ENCODE measurements around the gene THRB.
"Not testable (repeated sequence)": the region's sequence is repeated elsewhere in the genome, so short reads cannot be mapped to it uniquely, and the experiment has no call there.

The THRB gene

GRCh38 chr3:24133436-24133835, 361.2 kb downstream of the THRB start:
- no peak for DNase-seq

GRCh38 chr3:24129549-24129948, 365.1 kb downstream of the THRB start:
- no peak for DNase-seq

- no peak for DNase-seq
Measured at GRCh38 chr3:24128199-24129005, 366.2 kb downstream of the THRB start.

GRCh38 chr3:24123596-24123995, 371.1 kb downstream of the THRB start:
- no peak for DNase-seq

- DNase-seq = no peak
Measured at GRCh38 chr3:24120434-24120833, 374.2 kb downstream of the THRB start.

GRCh38 chr3:24119321-24119751, 375.3 kb downstream of the THRB start:
- DNase-seq = no peak

- DNase-seq = no peak
Measured at GRCh38 chr3:24117508-24117907, 377.1 kb downstream of the THRB start.

GRCh38 chr3:24111711-24112110, 382.9 kb downstream of the THRB start:
- no peak for DNase-seq

GRCh38 chr3:24110051-24110450, 384.6 kb downstream of the THRB start:
- DNase-seq = no peak

- no peak for DNase-seq
Measured at GRCh38 chr3:24101676-24102168, 392.9 kb downstream of the THRB start.

- no peak for DNase-seq
Measured at GRCh38 chr3:24100696-24101402, 393.8 kb downstream of the THRB start.

GRCh38 chr3:24096695-24097290, 397.9 kb downstream of the THRB start:
- DNase-seq = no peak

- DNase-seq = no peak
Measured at GRCh38 chr3:24096271-24096670, 398.4 kb downstream of the THRB start.

- DNase-seq = not testable (repeated sequence)
Measured at GRCh38 chr3:24094818-24095217, 399.8 kb downstream of the THRB start.

GRCh38 chr3:24088782-24089181, 405.9 kb downstream of the THRB start:
- no peak for DNase-seq

- no peak for DNase-seq
Measured at GRCh38 chr3:24087469-24087868, 407.2 kb downstream of the THRB start.

GRCh38 chr3:24086617-24087404, 407.8 kb downstream of the THRB start:
- no peak for DNase-seq

- DNase-seq = no peak
Measured at GRCh38 chr3:24086206-24086605, 408.4 kb downstream of the THRB start.

- no peak for DNase-seq
Measured at GRCh38 chr3:24072193-24072592, 422.5 kb downstream of the THRB start.

- DNase-seq = no peak
Measured at GRCh38 chr3:24069045-24069444, 425.6 kb downstream of the THRB start.

GRCh38 chr3:24067483-24067882, 427.2 kb downstream of the THRB start:
- no peak for DNase-seq

Measured in CD4-positive, alpha-beta T cell treated with Interferon gamma for 1 hour (primary cell).